Right cardiac atrium (tissue), 5 donors: ENCODE measurements around the gene USP21. TPM values are rescaled to one million over a fixed set of nuclear protein-coding genes. Genes with fewer than 3 reads are reported as not detected.

Experiments
- ATAC-seq, 2 donors: fragments of 200-7000 bp; cut with Tn5 transposase; one replicate each; pipeline versions ENCODE4 v1.8.0 to v1.9.1; 2020; ENCODE audit warnings: moderate library complexity in 2 of 2, mild to moderate bottlenecking in 1 of 2
- DNase-seq, 3 donors: peaks; one replicate each; pipeline ENCODE4 v3.0.0-alpha.2; 2020
- H3K27ac ChIP-seq: one replicate; pipeline ENCODE4 v1.5.1; 2013; ENCODE audit warnings: mild to moderate bottlenecking, low read length, control low read depth, moderate library complexity
- H3K27me3 ChIP-seq: one replicate; pipeline ENCODE4 v1.6.1; 2013; ENCODE audit not compliant: control insufficient read depth, insufficient read depth
- H3K4me1 ChIP-seq: one replicate; pipeline ENCODE4 v1.6.1; 2013; ENCODE audit warnings: low read length; ENCODE audit not compliant: control insufficient read depth, insufficient read depth
- H3K4me3 ChIP-seq: one replicate; pipeline ENCODE4 v1.5.1; 2013; ENCODE audit warnings: low read length, control low read depth
- H3K9me3 ChIP-seq: one replicate; pipeline ENCODE4 v1.6.1; 2013; ENCODE audit warnings: low read length; ENCODE audit not compliant: control insufficient read depth
- WGBS: extraction: QIAGEN DNeasy Blood & Tissue Kit; methylation state at CpG from one replicate; pipeline ENCODE4 v1.1.7; 2013; 5-methylcytosine and 5-hydroxymethylcytosine counted together
- intact Hi-C, 4 donors: fragments of 100-400 bp; cut with DNase I; formaldehyde crosslinking; loops; one replicate each; pipeline versions ENCODE4 v1.11.0 to v1.14.0; 2022 to 2023
- polyA plus RNA-seq: library from polyadenylated mRNA; stranded (reverse); fragments of 200-250 nt; gene quantifications from one replicate; pipeline ENCODE4 v1.2.3, GENCODE V29; 2013
- total RNA-seq, 4 donors: library from RNA; stranded (reverse); fragmentation: NEBNext Ultra II Directional; extraction: Animal tissue kit (Norgen Biotek cat#: 25700); gene quantifications; one replicate each; pipeline ENCODE4 v1.2.1, GENCODE V29; 2021
- donor health status: healthy with polysubstance abuse.
- donor health status: DM: no; HTN: yes; CAD: no.
- donor health status: DM: no; HTN: no; CAD: no.
- donor health status: DM: no; HTN: yes; CAD: no; lungs with severe emphysema.
- donor health status: DM: yes; HTN: yes; CAD: no.

Gene USP21
- total and polyA plus RNA-seq, 5 donors, result 14.9 to 25.7 (median 20.2) TPM

- peak overlapping the region; percentile 86 for H3K4me3 ChIP-seq
- DNase-seq, result no peak
- ATAC-seq, result no peak
- H3K9me3 ChIP-seq, result no peaks in the 10 kb centered on the region
- intact Hi-C loops, result loop anchor here in 3 of 4 donors (10.0 kb wide), 3 partner anchors 58 to 138 kb away; partner anchors contain the start of gene USF1 (in 1 of the 3)
- WGBS, result 6% methylated on average over 11 of the region's 11 CpGs
- H3K27ac ChIP-seq, result peak overlapping the region; percentile 98
- H3K4me1 ChIP-seq, result no peaks in the 10 kb centered on the region
- H3K27me3 ChIP-seq, result no peaks in the 10 kb centered on the region
Measured at GRCh38 chr1:161133220-161133740, 26.0 kb upstream of the USP21 start.

GRCh38 chr1:161137881-161138280 is 21.4 kb upstream of the USP21 start:
- H3K27me3 ChIP-seq, result no peaks in the 10 kb centered on the region
- intact Hi-C loops, result loop anchor here in 3 of 4 donors (10.0 kb wide), 3 partner anchors 63 to 143 kb away; partner anchors contain the start of gene USF1 (in 1 of the 3)
- no peaks in the 10 kb centered on the region for H3K4me1 ChIP-seq
- H3K9me3 ChIP-seq, result no peaks in the 10 kb centered on the region
- H3K27ac ChIP-seq, result no peak overlapping the region
- no peak overlapping the region for H3K4me3 ChIP-seq
- WGBS, result 56% methylated on average over 3 of the region's 3 CpGs
- DNase-seq, result peak in 1 of 3 donors; percentile 9
- no peak for ATAC-seq

- no peaks in the 10 kb centered on the region for H3K27me3 ChIP-seq
- no peaks in the 10 kb centered on the region for H3K4me1 ChIP-seq
- no peaks in the 10 kb centered on the region for H3K9me3 ChIP-seq
- H3K4me3 ChIP-seq, result no peak overlapping the region
- ATAC-seq (no peak), DNase-seq (peak in 1 of 3 donors; percentile 6)
- no peak overlapping the region for H3K27ac ChIP-seq
- intact Hi-C loops, result loop anchor here in 3 of 4 donors (10.0 kb wide), 3 partner anchors 64 to 144 kb away; partner anchors contain the start of gene USF1 (in 1 of the 3)
- 62% methylated on average over 1 of the region's 1 CpG for WGBS
Measured at GRCh38 chr1:161138431-161138830, 20.9 kb upstream of the USP21 start.

- intact Hi-C loops, result loop anchor here in 3 of 4 donors (10.0 kb wide), 3 partner anchors 65 to 145 kb away; partner anchors contain the start of gene USF1 (in 1 of the 3)
- no peak overlapping the region for H3K27ac ChIP-seq
- DNase-seq, result no peak
- ATAC-seq, result peak; percentile 30 to 43
- H3K4me1 ChIP-seq, result no peaks in the 10 kb centered on the region
- H3K27me3 ChIP-seq, result no peaks in the 10 kb centered on the region
- no peaks in the 10 kb centered on the region for H3K9me3 ChIP-seq
- 28% methylated on average over 1 of the region's 1 CpG for WGBS
- H3K4me3 ChIP-seq, result no peak overlapping the region
Measured at GRCh38 chr1:161139766-161140165, 19.5 kb upstream of the USP21 start.

GRCh38 chr1:161140755-161141400 is 18.4 kb upstream of the USP21 start:
- 95% methylated on average over 29 of the region's 29 CpGs for WGBS

GRCh38 chr1:161145832-161146231 is 13.5 kb upstream of the USP21 start:
- no peak for ATAC-seq
- Histone ChIP-seq H3K4me3 (no peak overlapping the region), H3K4me1 (no peaks in the 10 kb centered on the region), H3K27ac (no peak overlapping the region), H3K9me3 (no peaks in the 10 kb centered on the region), H3K27me3 (no peaks in the 10 kb centered on the region)
- intact Hi-C loops, result no loop called here
- 79% methylated on average over 3 of the region's 3 CpGs for WGBS
- no peak for DNase-seq

More at GRCh38 chr1:161140755-161141400, 18.4 kb upstream of the USP21 start:
- H3K4me1 ChIP-seq, result no peaks in the 10 kb centered on the region
- intact Hi-C loops, result no loop called here
- no peaks in the 10 kb centered on the region for H3K27me3 ChIP-seq
- H3K9me3 ChIP-seq, result no peaks in the 10 kb centered on the region
- no peak overlapping the region for H3K27ac ChIP-seq
- DNase-seq (peak in 1 of 3 donors; percentile 42), ATAC-seq (peak in 1 of 2 donors; percentile 39)
- no peak overlapping the region for H3K4me3 ChIP-seq

- intact Hi-C loops, result no loop called here
- no peak for ATAC-seq
- Histone ChIP-seq H3K27me3 (no peaks in the 10 kb centered on the region), H3K9me3 (no peaks in the 10 kb centered on the region), H3K4me3 (peak overlapping the region; percentile 93), H3K27ac (no peak overlapping the region), H3K4me1 (peaks cover 2% of the 10 kb centered on the region)
- no peak for DNase-seq
- 21% methylated on average over 9 of the region's 9 CpGs for WGBS
Measured at GRCh38 chr1:161153176-161153575, 6.1 kb upstream of the USP21 start.

GRCh38 chr1:161153682-161154337 is 5.5 kb upstream of the USP21 start, which contains the start of gene UFC1:
Gene UFC1, plus strand, starts transcription at chr1:161153978. Its CDS starts 20 bp downstream, at chr1:161153998.
- DNase-seq (peak; percentile 80 to 91 (median 88)), ATAC-seq (peak; percentile 91 to 93)
- H3K4me1 ChIP-seq, result peaks cover 2% of the 10 kb centered on the region
- under 1% methylated on average over 33 of the region's 33 CpGs for WGBS
- intact Hi-C loops, result no loop called here
- H3K4me3 ChIP-seq, result peak within 1 kb of the TSS; percentile 93
- no peaks in the 10 kb centered on the region for H3K9me3 ChIP-seq
- H3K27ac ChIP-seq, result peak within 1 kb of the TSS; percentile 97
- H3K27me3 ChIP-seq, result no peaks in the 10 kb centered on the region

GRCh38 chr1:161157867-161158266 is 1.4 kb upstream of the USP21 start:
- intact Hi-C loops, result no loop called here
- 82% methylated on average over 1 of the region's 1 CpG for WGBS

GRCh38 chr1:161158316-161159010 is 837 bp upstream of the USP21 start:
- 78% methylated on average over 9 of the region's 9 CpGs for WGBS
- peaks cover 4% of the 10 kb centered on the region for H3K4me1 ChIP-seq
- intact Hi-C loops, result no loop called here
- no peak for ATAC-seq
- H3K4me3 ChIP-seq, result no peak overlapping the region
- DNase-seq, result no peak
- no peaks in the 10 kb centered on the region for H3K9me3 ChIP-seq
- H3K27ac ChIP-seq, result peak overlapping the region; percentile 68
- no peaks in the 10 kb centered on the region for H3K27me3 ChIP-seq

More at GRCh38 chr1:161157867-161158266, 1.4 kb upstream of the USP21 start:
- no peaks in the 10 kb centered on the region for H3K9me3 ChIP-seq
- H3K4me3 ChIP-seq, result no peak overlapping the region
- ATAC-seq (no peak), DNase-seq (no peak)
- H3K27ac ChIP-seq, result no peak overlapping the region
- H3K27me3 ChIP-seq, result no peaks in the 10 kb centered on the region
- H3K4me1 ChIP-seq, result peaks cover 4% of the 10 kb centered on the region
